Lower leg skin (tissue), 4 donors: ENCODE data around the gene ENPP6. TPM values are rescaled to one million over a fixed set of nuclear protein-coding genes. Genes with fewer than 3 reads are reported as not detected.

Experiments used
- DNase-seq, 2 donors: peaks; one replicate each; pipeline ENCODE4 v3.0.0-alpha.2; 2019; ENCODE audit warnings: low spot score in 2 of 2
- H3K4me3 ChIP-seq: fragments of 200-600 bp; sonication (generic); 2 replicates; pipeline ENCODE4 v1.5.1; 2017; ENCODE audit warnings: mild to moderate bottlenecking, low read depth; ENCODE audit not compliant: poor library complexity, severe bottlenecking
- POLR2A ChIP-seq, 2 donors: fragments of 450-650 bp; IDR thresholded peaks; one replicate each; pipeline ENCODE4 v1.6.1; 2016 to 2017; ENCODE audit warnings: antibody characterized with exemption in 2 of 2, mild to moderate bottlenecking in 1 of 2, moderate library complexity in 1 of 2
- WGBS, 2 donors: methylation state at CpG; one replicate each; pipeline ENCODE4 v1.1.5; 2018; 5-methylcytosine and 5-hydroxymethylcytosine counted together
- intact Hi-C: fragments of 100-400 bp; cut with DNase I; formaldehyde crosslinking; loops from one replicate; pipeline ENCODE4 v1.15.0; 2023; ENCODE audit warnings: low total_unique reads
- total RNA-seq, 4 donors: library from RNA; depleted of rRNA; stranded (reverse); fragments of >200 nt; gene quantifications; one replicate each; pipeline ENCODE4 v1.1.0, GENCODE V29; 2016
- TF ChIP-seq, protein P1 (sequence below), 3 donors: fragments of 450-650 bp; IDR thresholded peaks; one replicate each; pipeline ENCODE4 v1.5.1; 2016; ENCODE audit warnings: antibody characterized with exemption in 3 of 3, mild to moderate bottlenecking in 3 of 3, moderate library complexity in 2 of 3

Gene ENPP6
- total RNA-seq, 4 donors from 2014 or later: 0.16 TPM; not detected in 3

DNA sequence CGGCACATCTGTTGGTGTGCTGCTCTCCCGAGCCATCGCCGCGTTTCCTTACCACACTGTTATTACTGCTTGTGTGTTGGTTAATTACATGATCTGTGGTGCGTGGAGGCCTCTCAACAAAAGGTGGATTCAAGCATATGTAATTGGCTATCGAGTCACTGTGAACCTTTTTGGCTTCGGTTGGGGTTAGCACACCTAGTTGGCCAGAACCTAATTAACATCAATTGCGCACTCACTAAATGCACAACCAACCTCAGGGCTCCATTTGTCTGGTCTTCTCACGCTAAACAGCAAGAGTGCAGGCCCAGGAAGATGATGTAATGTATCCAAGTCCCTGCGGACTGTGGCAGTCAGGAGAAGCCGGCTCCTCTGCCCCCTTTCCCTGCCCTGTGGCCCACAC is 17.4 kb downstream of the ENPP6 start:
- intact Hi-C loops: no loop called here
- DNase-seq: peak in 1 of 2 donors; percentile 37
- TF ChIP-seq, protein P1, sequence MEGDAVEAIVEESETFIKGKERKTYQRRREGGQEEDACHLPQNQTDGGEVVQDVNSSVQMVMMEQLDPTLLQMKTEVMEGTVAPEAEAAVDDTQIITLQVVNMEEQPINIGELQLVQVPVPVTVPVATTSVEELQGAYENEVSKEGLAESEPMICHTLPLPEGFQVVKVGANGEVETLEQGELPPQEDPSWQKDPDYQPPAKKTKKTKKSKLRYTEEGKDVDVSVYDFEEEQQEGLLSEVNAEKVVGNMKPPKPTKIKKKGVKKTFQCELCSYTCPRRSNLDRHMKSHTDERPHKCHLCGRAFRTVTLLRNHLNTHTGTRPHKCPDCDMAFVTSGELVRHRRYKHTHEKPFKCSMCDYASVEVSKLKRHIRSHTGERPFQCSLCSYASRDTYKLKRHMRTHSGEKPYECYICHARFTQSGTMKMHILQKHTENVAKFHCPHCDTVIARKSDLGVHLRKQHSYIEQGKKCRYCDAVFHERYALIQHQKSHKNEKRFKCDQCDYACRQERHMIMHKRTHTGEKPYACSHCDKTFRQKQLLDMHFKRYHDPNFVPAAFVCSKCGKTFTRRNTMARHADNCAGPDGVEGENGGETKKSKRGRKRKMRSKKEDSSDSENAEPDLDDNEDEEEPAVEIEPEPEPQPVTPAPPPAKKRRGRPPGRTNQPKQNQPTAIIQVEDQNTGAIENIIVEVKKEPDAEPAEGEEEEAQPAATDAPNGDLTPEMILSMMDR (IDR thresholded peaks at IDR 0.05): no peak
- no peak for TF ChIP-seq POLR2A (IDR thresholded peaks at IDR 0.05)
- WGBS, 2 donors: 76 to 92% methylated on average over 12 of the region's 12 CpGs
- no peak overlapping the region for H3K4me3 ChIP-seq

DNA sequence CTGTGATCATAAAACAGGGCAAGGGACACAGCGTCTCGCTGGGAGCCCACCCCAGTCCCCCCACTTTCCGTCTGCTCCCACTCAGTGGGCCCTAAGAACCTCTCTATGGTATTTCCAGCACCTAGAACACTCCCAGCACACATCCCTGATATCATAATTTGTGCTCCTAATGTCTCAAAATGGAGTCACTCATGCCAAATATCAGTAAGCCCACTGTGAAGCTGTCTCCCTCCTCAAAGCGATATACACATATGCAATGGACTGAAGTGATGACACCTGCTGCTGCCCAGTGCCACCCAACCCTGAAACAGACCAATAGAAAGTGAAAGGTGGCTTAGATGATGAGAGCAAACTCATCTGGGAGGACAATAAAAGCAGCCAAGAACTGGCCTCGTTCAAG is 17.9 kb downstream of the ENPP6 start:
- no peak overlapping the region for H3K4me3 ChIP-seq
- 90 to 92% methylated on average over 5 of the region's 5 CpGs for WGBS, 2 donors
- DNase-seq: no peak
- intact Hi-C loops: no loop called here
- TF ChIP-seq POLR2A (IDR thresholded peaks at IDR 0.05): no peak
- TF ChIP-seq, protein P1 (IDR thresholded peaks at IDR 0.05): no peak

DNA sequence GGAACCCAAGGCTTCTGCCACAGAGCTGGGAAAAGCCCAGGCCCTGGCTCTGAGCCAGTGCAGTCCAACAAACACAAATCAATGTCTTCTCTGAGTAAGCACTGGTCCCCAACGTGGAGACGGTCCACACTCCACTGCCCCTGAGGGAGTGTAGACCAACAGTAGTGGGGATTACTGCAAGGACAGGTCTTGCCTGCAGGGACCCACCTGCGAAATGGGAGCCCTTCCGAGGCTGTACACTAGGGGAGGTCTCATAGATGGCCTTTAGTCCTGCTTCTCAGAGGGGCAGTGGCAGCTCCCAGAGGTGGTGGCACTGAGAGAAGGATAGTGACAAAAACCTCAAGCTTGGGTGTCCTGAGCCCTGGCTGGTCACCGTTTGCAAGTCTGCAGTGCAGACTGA is 19.5 kb downstream of the ENPP6 start:
- H3K4me3 ChIP-seq: no peak overlapping the region
- no peak for TF ChIP-seq POLR2A (IDR thresholded peaks at IDR 0.05)
- TF ChIP-seq, protein P1 (IDR thresholded peaks at IDR 0.05): no peak
- intact Hi-C loops: no loop called here
- 71 to 73% methylated on average over 5 of the region's 5 CpGs for WGBS, 2 donors
- peak in 1 of 2 donors; percentile 49 for DNase-seq

DNA sequence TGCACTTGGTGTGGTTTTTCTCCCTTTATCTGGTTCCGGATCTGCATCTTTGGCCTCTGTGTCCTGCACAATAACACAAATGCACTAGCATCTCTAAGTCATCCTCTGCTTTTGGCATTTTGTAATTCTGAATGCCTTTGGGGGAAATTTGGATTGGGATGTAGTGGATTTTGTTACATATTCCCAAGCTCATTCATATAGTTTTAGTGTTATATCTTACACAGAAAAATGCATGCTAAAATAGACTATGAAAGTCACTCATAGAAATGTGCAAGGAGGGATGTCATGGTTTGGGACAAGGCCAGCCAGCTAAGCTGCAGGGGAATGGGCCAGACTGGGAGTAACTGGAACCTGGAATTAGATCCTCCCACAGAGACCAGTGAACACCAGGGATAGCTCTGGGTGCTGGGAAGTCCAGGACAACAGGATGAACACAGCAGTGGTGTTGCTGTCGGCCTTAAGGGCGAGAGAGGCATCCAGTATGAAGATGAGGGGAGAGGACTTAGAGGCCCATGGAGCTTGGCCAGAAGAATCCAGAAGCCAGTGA is 20.1 kb downstream of the ENPP6 start:
- intact Hi-C loops: no loop called here
- WGBS, 2 donors: 88 to 91% methylated on average over 3 of the region's 3 CpGs
- H3K4me3 ChIP-seq: no peak overlapping the region
- TF ChIP-seq, protein P1 (IDR thresholded peaks at IDR 0.05): no peak
- no peak for TF ChIP-seq POLR2A (IDR thresholded peaks at IDR 0.05)
- DNase-seq: no peak

DNA sequence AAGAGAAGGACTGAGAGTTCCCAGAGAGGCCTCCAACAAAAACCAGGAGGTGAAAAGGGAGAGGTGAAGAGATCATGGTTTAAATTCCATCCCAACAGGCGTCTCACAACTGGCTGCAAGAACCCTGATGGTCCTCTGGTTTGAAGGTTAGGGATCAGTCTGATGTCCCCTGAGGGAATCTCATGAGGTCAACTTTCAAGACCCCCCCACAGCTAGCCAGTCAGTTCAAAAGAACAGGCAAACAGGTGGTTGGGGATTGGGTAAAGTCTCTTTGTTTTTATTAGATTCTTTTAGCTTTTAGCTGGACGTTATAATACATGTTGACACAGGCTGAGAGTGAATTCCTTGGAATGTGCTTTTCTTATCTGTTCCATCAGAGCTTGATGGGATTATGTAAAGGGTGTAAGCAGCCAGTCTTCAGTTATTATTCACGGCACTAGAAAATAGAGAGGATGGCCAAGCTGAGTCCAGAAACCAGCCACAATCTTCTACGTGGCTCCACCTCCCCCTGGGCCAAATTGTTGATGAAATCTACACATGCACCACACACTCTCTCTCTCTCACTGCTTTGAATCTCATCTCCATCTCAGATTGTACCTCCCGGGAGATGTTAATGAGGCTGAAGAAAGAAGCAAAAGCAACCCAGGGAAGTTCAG is 20.8 kb downstream of the ENPP6 start:
- 40 to 44% methylated on average over 5 of the region's 5 CpGs for WGBS, 2 donors
- intact Hi-C loops: no loop called here
- peak in 1 of 2 donors; percentile 40 for DNase-seq

More for the DNA sequence above, 20.8 kb downstream of the ENPP6 start:
- H3K4me3 ChIP-seq: no peak overlapping the region
- no peak for TF ChIP-seq POLR2A (IDR thresholded peaks at IDR 0.05)
- TF ChIP-seq, protein P1 (IDR thresholded peaks at IDR 0.05): no peak
